GM19328 (cell line): Measurements from ENCODE around the gene KRT74.

Experiments used
- ATAC-seq: cut with Tn5 transposase; IDR thresholded peaks from one replicate; pipeline ENCODE4 v1.9.1; 2021; ENCODE audit warnings: mild to moderate bottlenecking, moderate library complexity; ENCODE audit not compliant: unreplicated experiment

KRT74 gene

GRCh38 chr12:52573743-52574142, at the start of gene KRT74:
Gene KRT74 (minus strand): TSS chr12:52573843. CDS start chr12:52573777, 66 bp downstream.
- no peak for ATAC-seq

GRCh38 chr12:52622349-52622748, 48.7 kb upstream of the KRT74 start:
- no peak for ATAC-seq

- ATAC-seq, result no peak
These were observed 45.2 kb upstream of the KRT74 start for GRCh38 chr12:52618866-52619265.

- no peak for ATAC-seq
These were observed 44.6 kb upstream of the KRT74 start, which contains the start of gene KRT73 for GRCh38 chr12:52618216-52618615. Gene KRT73 (minus strand): TSS chr12:52618559. CDS start chr12:52618524, 35 bp downstream.

- no peak for ATAC-seq
These were observed 43.8 kb upstream of the KRT74 start for GRCh38 chr12:52617403-52617785.

GRCh38 chr12:52616680-52617402, 43.2 kb upstream of the KRT74 start:
- ATAC-seq, result no peak

- no peak for ATAC-seq
These were observed 42.3 kb upstream of the KRT74 start for GRCh38 chr12:52615912-52616311.

GRCh38 chr12:52615208-52615868, 41.7 kb upstream of the KRT74 start:
- ATAC-seq, result no peak

GRCh38 chr12:52614381-52615207, 41.0 kb upstream of the KRT74 start:
- no peak for ATAC-seq

- no peak for ATAC-seq
These were observed 39.9 kb upstream of the KRT74 start for GRCh38 chr12:52613384-52614030.

GRCh38 chr12:52612431-52613383, 39.1 kb upstream of the KRT74 start:
- no peak for ATAC-seq

- no peak for ATAC-seq
These were observed 37.4 kb upstream of the KRT74 start for GRCh38 chr12:52611080-52611468.

- ATAC-seq, result no peak
These were observed 35.4 kb upstream of the KRT74 start for GRCh38 chr12:52608826-52609630.

GRCh38 chr12:52608161-52608560, 34.5 kb upstream of the KRT74 start:
- ATAC-seq, result no peak

GRCh38 chr12:52607314-52607713, 33.7 kb upstream of the KRT74 start:
- no peak for ATAC-seq

- ATAC-seq, result no peak
These were observed 33.1 kb upstream of the KRT74 start for GRCh38 chr12:52606581-52607218.

GRCh38 chr12:52606096-52606495, 32.5 kb upstream of the KRT74 start:
- no peak for ATAC-seq

GRCh38 chr12:52605542-52605941, 31.9 kb upstream of the KRT74 start:
- no peak for ATAC-seq

GRCh38 chr12:52604859-52605258, 31.2 kb upstream of the KRT74 start:
- ATAC-seq, result no peak
